ENCODE measurements around the gene CCDC12.

DNA sequence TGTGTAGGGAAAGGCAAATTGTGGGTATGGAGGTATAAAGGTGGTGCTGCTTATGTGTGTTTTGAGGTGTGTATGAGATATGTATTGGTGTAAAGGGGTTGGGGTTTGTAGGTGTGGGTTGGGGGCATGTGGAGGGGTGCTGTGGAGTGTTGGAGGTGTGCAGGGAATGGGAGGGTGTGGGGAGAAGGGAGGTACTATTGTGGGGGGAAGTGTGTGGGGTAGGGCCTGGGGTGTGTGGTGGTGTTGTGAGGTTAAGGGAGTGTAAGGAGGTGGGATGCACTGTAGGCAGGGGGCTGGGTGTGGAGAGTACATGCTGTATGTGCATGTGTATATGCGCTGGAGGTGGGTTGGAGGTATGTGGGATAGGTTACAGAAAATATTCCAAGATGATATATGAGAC lies 15.7 kb downstream of the CCDC12 start:
- TF ChIP-seq, protein P1, sequence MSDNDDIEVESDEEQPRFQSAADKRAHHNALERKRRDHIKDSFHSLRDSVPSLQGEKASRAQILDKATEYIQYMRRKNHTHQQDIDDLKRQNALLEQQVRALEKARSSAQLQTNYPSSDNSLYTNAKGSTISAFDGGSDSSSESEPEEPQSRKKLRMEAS (IDR thresholded peaks at IDR 0.05; ENCODE audit: low read depth), result no peak
- no peak for TF ChIP-seq POLR2AphosphoS5 (IDR thresholded peaks at IDR 0.05; ENCODE audit: low read depth, low read length)
- TF ChIP-seq EZH2phosphoT487 (IDR thresholded peaks at IDR 0.05; ENCODE audit: borderline replicate concordance, low read depth), result no peak
- TF ChIP-seq, protein P2, sequence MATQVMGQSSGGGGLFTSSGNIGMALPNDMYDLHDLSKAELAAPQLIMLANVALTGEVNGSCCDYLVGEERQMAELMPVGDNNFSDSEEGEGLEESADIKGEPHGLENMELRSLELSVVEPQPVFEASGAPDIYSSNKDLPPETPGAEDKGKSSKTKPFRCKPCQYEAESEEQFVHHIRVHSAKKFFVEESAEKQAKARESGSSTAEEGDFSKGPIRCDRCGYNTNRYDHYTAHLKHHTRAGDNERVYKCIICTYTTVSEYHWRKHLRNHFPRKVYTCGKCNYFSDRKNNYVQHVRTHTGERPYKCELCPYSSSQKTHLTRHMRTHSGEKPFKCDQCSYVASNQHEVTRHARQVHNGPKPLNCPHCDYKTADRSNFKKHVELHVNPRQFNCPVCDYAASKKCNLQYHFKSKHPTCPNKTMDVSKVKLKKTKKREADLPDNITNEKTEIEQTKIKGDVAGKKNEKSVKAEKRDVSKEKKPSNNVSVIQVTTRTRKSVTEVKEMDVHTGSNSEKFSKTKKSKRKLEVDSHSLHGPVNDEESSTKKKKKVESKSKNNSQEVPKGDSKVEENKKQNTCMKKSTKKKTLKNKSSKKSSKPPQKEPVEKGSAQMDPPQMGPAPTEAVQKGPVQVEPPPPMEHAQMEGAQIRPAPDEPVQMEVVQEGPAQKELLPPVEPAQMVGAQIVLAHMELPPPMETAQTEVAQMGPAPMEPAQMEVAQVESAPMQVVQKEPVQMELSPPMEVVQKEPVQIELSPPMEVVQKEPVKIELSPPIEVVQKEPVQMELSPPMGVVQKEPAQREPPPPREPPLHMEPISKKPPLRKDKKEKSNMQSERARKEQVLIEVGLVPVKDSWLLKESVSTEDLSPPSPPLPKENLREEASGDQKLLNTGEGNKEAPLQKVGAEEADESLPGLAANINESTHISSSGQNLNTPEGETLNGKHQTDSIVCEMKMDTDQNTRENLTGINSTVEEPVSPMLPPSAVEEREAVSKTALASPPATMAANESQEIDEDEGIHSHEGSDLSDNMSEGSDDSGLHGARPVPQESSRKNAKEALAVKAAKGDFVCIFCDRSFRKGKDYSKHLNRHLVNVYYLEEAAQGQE (IDR thresholded peaks at IDR 0.05; ENCODE audit: low read depth, low read length), result no peak
- no peak for TF ChIP-seq CHD2 (IDR thresholded peaks at IDR 0.05; ENCODE audit: low read length, partially characterized antibody)
- TF ChIP-seq, protein P3, sequence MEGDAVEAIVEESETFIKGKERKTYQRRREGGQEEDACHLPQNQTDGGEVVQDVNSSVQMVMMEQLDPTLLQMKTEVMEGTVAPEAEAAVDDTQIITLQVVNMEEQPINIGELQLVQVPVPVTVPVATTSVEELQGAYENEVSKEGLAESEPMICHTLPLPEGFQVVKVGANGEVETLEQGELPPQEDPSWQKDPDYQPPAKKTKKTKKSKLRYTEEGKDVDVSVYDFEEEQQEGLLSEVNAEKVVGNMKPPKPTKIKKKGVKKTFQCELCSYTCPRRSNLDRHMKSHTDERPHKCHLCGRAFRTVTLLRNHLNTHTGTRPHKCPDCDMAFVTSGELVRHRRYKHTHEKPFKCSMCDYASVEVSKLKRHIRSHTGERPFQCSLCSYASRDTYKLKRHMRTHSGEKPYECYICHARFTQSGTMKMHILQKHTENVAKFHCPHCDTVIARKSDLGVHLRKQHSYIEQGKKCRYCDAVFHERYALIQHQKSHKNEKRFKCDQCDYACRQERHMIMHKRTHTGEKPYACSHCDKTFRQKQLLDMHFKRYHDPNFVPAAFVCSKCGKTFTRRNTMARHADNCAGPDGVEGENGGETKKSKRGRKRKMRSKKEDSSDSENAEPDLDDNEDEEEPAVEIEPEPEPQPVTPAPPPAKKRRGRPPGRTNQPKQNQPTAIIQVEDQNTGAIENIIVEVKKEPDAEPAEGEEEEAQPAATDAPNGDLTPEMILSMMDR (IDR thresholded peaks at IDR 0.05), result no peak

Data from SK-N-SH (cell line).